ENCODE measurements around the gene COL4A2.
"Not testable (repeated sequence)": the region's sequence is repeated elsewhere in the genome, so short reads cannot be mapped to it uniquely, and the experiment has no call there.

The COL4A2 gene

GRCh38 chr13:110517505-110518225 is 210.6 kb downstream of the COL4A2 start:
- no peak for DNase-seq (ENCODE audit: low spot score)

DNA sequence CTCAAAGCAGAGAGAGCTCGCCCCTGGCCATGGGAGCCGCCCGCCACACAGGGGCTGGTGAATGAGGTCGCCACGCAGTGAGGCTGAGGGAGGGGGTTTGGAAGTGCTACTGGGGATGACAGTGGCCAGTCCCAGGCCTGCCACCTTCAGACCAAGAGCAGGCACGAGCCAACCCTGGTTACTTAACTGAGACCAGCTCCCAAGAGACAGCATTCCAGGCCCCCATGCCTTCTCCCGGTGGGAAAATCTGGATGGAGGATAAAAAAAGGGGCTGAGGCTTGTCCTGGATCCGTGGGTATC is 211.1 kb downstream of the COL4A2 start:
- no peak for DNase-seq (ENCODE audit: low spot score)

GRCh38 chr13:110518571-110518970 is 211.5 kb downstream of the COL4A2 start:
- no peak for DNase-seq (ENCODE audit: low spot score)

DNA sequence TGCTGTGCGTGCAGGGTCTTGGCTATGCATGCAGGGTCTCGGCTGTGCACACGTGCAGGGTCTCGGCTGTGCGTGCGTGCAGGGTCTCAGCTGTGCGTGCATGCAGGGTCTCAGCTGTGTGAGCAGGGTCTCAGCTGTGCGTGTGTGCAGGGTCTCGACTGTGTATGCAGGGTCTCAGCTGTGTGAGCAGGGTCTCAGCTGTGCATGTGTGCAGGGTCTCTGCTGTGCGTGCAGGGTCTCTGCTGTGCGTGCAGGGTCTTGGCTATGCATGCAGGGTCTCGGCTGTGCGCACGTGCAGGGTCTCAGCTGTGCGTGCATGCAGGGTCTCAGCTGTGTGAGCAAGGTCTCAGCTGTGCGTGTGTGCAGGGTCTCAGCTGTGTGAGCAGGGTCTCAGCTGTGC is 212.0 kb downstream of the COL4A2 start:
- no peak for DNase-seq (ENCODE audit: low spot score)

GRCh38 chr13:110519506-110519905 is 212.4 kb downstream of the COL4A2 start:
- DNase-seq (ENCODE audit: low spot score), result no peak

- no peak for DNase-seq (ENCODE audit: low spot score)
Measured at GRCh38 chr13:110520431-110521295, 213.6 kb downstream of the COL4A2 start.

DNA sequence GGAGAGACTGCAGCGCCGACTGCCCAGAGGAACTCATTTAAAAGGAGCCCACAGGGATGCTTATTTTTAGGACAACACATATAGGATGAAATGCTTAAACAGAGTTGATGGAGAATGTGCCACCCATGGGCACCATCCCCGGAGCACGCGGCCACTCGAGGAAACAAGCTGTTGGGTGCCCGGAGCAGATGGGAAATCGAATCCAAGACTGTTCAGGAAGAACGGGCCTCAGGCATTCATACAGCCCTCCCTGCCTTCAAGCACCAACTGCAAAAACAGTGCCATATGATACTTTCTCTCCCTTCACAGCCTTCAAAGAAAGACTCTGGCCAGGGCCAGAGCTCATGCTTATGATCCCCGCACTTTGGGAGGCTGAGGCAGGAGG is 214.2 kb downstream of the COL4A2 start:
- DNase-seq (ENCODE audit: low spot score), result no peak

DNA sequence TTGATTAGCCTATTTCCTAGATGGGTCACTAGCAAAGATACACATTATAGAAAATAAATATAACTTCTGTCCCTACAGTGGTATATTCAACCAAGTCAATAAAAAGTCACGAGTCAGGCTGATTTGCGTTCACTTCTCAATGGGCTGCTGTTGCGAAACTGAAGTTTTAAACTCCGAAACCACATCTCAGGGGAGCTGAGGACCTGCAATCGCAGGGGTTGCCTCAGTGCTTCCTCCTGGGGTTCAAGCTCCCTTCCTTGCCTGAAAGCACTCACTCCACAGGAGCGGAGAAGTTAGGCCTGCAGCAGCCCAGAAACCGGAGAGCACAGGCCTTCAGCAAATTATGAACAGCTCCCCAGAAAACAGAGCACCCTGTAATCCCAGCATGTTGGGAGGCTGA is 214.9 kb downstream of the COL4A2 start:
- DNase-seq (ENCODE audit: low spot score), result no peak

GRCh38 chr13:110522721-110523120 is 215.6 kb downstream of the COL4A2 start:
- DNase-seq (ENCODE audit: low spot score), result no peak

- DNase-seq (ENCODE audit: low spot score), result no peak
Measured at GRCh38 chr13:110523180-110523579, 216.1 kb downstream of the COL4A2 start.

- DNase-seq (ENCODE audit: low spot score), result no peak
Measured at GRCh38 chr13:110523838-110524540, 216.9 kb downstream of the COL4A2 start.

DNA sequence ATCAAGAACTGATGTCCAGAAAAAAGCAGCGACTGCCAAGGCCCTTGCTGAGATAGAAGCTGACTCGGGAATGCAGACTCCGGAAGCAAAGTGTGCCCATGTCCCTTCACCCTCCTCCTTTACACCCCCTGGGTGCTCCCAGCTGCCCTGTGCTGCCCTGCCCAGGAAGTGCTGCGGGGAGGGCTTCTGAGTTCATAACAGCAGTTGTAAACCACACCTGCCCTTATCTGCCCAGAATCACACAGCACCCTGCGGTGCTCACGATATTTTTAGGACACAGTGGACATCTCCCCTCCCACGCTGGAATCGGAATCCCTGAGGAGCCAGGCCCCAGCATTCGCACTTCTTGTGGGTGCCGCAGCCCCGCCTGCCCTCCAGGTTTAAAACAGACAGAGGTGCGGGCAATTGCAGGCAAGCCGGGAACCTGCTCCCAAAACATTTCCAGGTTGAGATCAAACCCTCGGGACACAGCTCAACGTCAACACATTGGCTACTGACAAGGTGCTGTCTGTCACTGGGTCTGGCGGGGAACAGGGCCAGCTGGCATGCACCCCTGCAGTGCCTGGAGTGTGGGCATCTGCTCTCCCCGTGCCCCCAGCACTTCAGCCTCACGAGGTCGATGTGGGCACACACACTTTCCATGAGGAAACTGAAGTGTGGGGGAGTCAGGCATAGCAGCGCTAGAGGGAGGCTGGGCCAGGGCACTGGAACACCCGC is 217.6 kb downstream of the COL4A2 start:
- DNase-seq (ENCODE audit: low spot score), result no peak

- no peak for DNase-seq (ENCODE audit: low spot score)
Measured at GRCh38 chr13:110525328-110526319, 218.5 kb downstream of the COL4A2 start.

GRCh38 chr13:110528371-110528770 is 221.3 kb downstream of the COL4A2 start:
- no peak for DNase-seq (ENCODE audit: low spot score)

- no peak for DNase-seq (ENCODE audit: low spot score)
Measured at GRCh38 chr13:110528911-110529310, 221.8 kb downstream of the COL4A2 start.

- no peak for DNase-seq (ENCODE audit: low spot score)
Measured at GRCh38 chr13:110529522-110530311, 222.6 kb downstream of the COL4A2 start.

GRCh38 chr13:110531100-110531499 is 224.0 kb downstream of the COL4A2 start:
- no peak for DNase-seq (ENCODE audit: low spot score)

DNA sequence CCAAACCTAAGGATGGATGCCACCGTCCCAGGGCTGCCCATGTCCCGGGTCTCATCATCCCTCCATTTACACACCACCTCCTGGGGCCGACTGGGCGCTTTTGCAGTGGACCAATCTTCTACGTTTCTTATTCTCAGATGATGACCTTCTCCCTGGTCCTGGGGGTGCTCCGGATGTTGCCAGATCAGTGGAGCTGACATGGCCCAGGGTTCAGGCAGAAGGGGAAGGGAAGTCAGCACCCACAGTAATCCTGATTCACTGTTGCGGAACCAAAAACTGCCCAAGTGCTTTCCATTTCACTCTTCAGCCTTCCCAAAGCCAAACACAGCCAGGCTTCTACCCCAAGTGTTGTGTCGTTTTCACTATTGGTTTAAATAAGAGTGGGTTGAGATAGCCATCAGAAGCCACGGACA is 224.6 kb downstream of the COL4A2 start:
- DNase-seq (ENCODE audit: low spot score), result no peak

- DNase-seq (ENCODE audit: low spot score), result not testable (repeated sequence)
Measured at GRCh38 chr13:110532258-110532657, 225.2 kb downstream of the COL4A2 start.

Data from D341Med (cell line).